Left lung (tissue), 10 donors: ENCODE results near the gene IL1B. TPM values are rescaled to one million over a fixed set of nuclear protein-coding genes. Genes with fewer than 3 reads are reported as not detected.

Experiments
- ATAC-seq: fragments of 200-7000 bp; cut with Tn5 transposase; one replicate; pipeline ENCODE4 v1.9.1; 2020; ENCODE audit warnings: moderate library complexity
- DNase-seq, 4 donors: peaks; one replicate each; pipeline ENCODE4 v3.0.0-alpha.2; 2013 to 2020
- H3K27ac ChIP-seq, 2 donors: fragments of 200-600 bp; sonication (generic) in 1 of 2; one replicate each; pipeline versions ENCODE4 v1.5.0 to v1.8.0; 2020 to 2021
- H3K27me3 ChIP-seq, 2 donors: fragments of 200-600 bp; sonication (generic) in 1 of 2; one replicate each; pipeline versions ENCODE4 v1.5.0 to v1.8.0; 2020 to 2021
- H3K36me3 ChIP-seq, 2 donors: fragments of 200-600 bp; sonication (generic) in 1 of 2; one replicate each; pipeline versions ENCODE4 v1.5.0 to v1.8.0; 2020 to 2021
- H3K4me1 ChIP-seq, 2 donors: fragments of 200-600 bp; one replicate each; pipeline ENCODE4 v1.8.0; 2021
- H3K4me3 ChIP-seq, 2 donors: fragments of 200-600 bp; sonication (generic) in 1 of 2; one replicate each; pipeline versions ENCODE4 v1.5.0 to v1.8.0; 2020 to 2021; ENCODE audit warnings: mild to moderate bottlenecking in 1 of 2
- H3K9me3 ChIP-seq, 2 donors: fragments of 200-600 bp; sonication (generic) in 1 of 2; one replicate each; pipeline versions ENCODE4 v1.5.0 to v1.8.0; 2020 to 2021
- CTCF ChIP-seq, 2 donors: fragments of 200-600 bp; sonication (generic) in 1 of 2; IDR thresholded peaks; one replicate each; pipeline versions ENCODE4 v1.5.0 to v1.8.0; 2021; ENCODE audit warnings: antibody characterized with exemption in 2 of 2
- intact Hi-C, 2 donors: fragments of 100-400 bp; cut with DNase I; formaldehyde crosslinking; loops; one replicate each; pipeline versions ENCODE4 v1.11.2 to v1.14.2; 2022
- polyA plus RNA-seq, 6 donors: library from polyadenylated mRNA; unstranded; fragments of 120-200 nt; gene quantifications; one replicate each; pipeline ENCODE4 v1.2.1, GENCODE V29; 2013; ENCODE audit not compliant: insufficient read length in 6 of 6
- total RNA-seq, 2 donors: library from RNA; stranded (reverse); fragmentation: NEBNext Ultra II Directional; extraction: Animal tissue kit (Norgen Biotek cat#: 25700); gene quantifications; one replicate each; pipeline ENCODE4 v1.2.1, GENCODE V29; 2021
- donor health status: DM: no; HTN: yes; CAD: no.
- donor health status: DM: no; HTN: no; CAD: no.

Gene IL1B
- total and polyA plus RNA-seq, 8 donors = 0.58 to 38.1 (median 2.2) TPM

DNA sequence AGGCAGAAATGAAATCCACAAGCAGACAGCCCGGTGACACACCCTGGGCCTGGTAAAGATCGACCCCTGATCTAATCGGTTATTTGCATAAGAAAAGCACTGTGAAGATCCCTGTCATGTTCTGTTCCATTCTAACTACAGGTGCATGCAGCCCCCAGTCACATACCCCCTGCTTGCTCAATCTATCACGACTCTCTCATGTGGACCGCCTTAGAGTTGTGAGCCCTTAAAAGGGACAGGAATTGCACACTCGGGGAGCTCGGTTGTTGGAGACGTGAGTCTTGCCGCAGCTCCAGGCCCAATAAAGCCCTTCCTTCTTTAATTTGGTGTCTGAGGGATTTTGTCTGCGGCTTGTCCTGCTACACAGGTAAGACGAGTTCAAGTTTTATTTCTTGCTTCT, 13.4 kb upstream of the IL1B start:
- TF ChIP-seq CTCF (IDR thresholded peaks at IDR 0.05) = no peak
- H3K9me3 ChIP-seq = no peaks in the 10 kb centered on the region
- DNase-seq (no peak), ATAC-seq (no peak)
- no peaks in the 10 kb centered on the region for H3K27me3 ChIP-seq
- H3K27ac ChIP-seq = no peak overlapping the region
- H3K4me3 ChIP-seq = no peak overlapping the region
- no peaks in the 10 kb centered on the region for H3K4me1 ChIP-seq
- no peaks in the 10 kb centered on the region for H3K36me3 ChIP-seq
- intact Hi-C loops = no loop called here

DNA sequence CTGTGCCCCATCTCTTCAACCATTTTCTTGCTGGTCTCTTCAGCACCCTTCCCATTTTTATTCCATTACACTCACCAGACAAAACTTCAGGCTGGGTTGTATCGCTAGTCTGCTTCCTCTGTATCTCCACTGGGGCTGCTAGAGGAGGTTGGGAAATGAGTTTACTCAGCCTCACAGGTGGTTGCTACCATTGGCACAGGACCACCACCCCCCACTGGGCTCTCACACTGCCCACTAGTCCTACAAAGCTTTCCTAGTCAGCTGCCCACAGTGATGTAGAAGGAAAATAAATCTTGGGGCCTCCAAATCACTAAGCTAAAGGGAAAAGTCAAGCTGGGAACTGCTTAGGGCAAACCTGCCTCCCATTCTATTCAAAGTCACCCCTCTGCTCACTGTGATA, 12.3 kb upstream of the IL1B start:
- TF ChIP-seq CTCF (IDR thresholded peaks at IDR 0.05) = no peak
- no peak for ATAC-seq
- intact Hi-C loops = no loop called here
- Histone ChIP-seq H3K27ac (no peak overlapping the region), H3K9me3 (no peaks in the 10 kb centered on the region), H3K27me3 (no peaks in the 10 kb centered on the region), H3K4me3 (no peak overlapping the region), H3K36me3 (no peaks in the 10 kb centered on the region), H3K4me1 (no peaks in the 10 kb centered on the region)
- no peak for DNase-seq

GRCh38 chr2:112846031-112846430, 9.5 kb upstream of the IL1B start:
- no peak for ATAC-seq
- H3K36me3 ChIP-seq = no peaks in the 10 kb centered on the region
- H3K4me1 ChIP-seq = peaks cover 0 to 11% of the 10 kb centered on the region in 2 donors
- H3K27me3 ChIP-seq = no peaks in the 10 kb centered on the region
- no peak overlapping the region for H3K4me3 ChIP-seq
- TF ChIP-seq CTCF (IDR thresholded peaks at IDR 0.05) = no peak
- H3K9me3 ChIP-seq = no peaks in the 10 kb centered on the region
- no peak for DNase-seq
- H3K27ac ChIP-seq = no peak overlapping the region
- intact Hi-C loops = no loop called here

DNA sequence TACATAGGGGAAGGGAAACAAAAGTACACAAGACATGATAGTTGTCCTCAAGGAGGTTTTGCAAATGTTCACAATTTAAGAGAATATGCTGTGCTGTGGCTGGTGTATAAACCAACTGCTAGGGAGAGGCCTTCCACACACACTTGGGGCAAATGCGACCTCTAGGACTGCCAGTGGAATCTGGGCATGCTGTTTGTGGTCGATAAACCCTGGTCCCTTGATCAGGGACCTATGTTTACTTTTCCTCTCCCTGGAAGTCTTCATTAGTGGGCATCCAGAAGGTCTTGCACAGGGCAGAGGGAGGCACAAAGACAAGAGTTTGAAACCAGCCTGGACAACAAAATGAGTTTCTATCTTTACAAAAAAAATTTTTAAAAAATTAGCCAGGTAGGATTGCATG, 7.3 kb upstream of the IL1B start:
- no peak overlapping the region for H3K27ac ChIP-seq
- DNase-seq = no peak
- intact Hi-C loops = no loop called here
- no peak for ATAC-seq
- H3K9me3 ChIP-seq = no peaks in the 10 kb centered on the region
- H3K36me3 ChIP-seq = no peaks in the 10 kb centered on the region
- peaks cover 0 to 33% of the 10 kb centered on the region in 2 donors for H3K4me1 ChIP-seq
- no peak for TF ChIP-seq CTCF (IDR thresholded peaks at IDR 0.05)
- H3K27me3 ChIP-seq = no peaks in the 10 kb centered on the region
- no peak overlapping the region for H3K4me3 ChIP-seq

GRCh38 chr2:112843288-112843687, 6.7 kb upstream of the IL1B start:
- Histone ChIP-seq H3K4me3 (no peak overlapping the region), H3K4me1 (peaks cover 0 to 38% of the 10 kb centered on the region in 2 donors), H3K27me3 (no peaks in the 10 kb centered on the region), H3K9me3 (no peaks in the 10 kb centered on the region), H3K27ac (no peak overlapping the region), H3K36me3 (no peaks in the 10 kb centered on the region)
- ATAC-seq (no peak), DNase-seq (no peak)
- intact Hi-C loops = no loop called here
- no peak for TF ChIP-seq CTCF (IDR thresholded peaks at IDR 0.05)
